A549 (cell line): ENCODE results near the gene PGS1.

Experiments used
- CHD2 ChIP-seq: fragments of 150-350 bp; IDR thresholded peaks from 2 replicates; pipeline ENCODE4 v1.6.1; 2014; ENCODE audit warnings: low read length; ENCODE audit not compliant: partially characterized antibody
- CTCF ChIP-seq: fragments of >200 bp; sonication (Bioruptor Twin); formaldehyde crosslinking; IDR thresholded peaks from 3 replicates; pipeline ENCODE4 v1.5.1; 2016
- EP300 ChIP-seq, 2 experiments: fragments of >200 bp; sonication (Bioruptor Twin); formaldehyde crosslinking; IDR thresholded peaks; 2 replicates in 1 of 2; 3 replicates in 1 of 2; pipeline ENCODE4 v1.6.1; 2016 to 2017
- JUN ChIP-seq, 2 experiments: fragments of >200 bp; sonication (Bioruptor Twin); formaldehyde crosslinking; IDR thresholded peaks; 2 replicates in 1 of 2; 3 replicates in 1 of 2; pipeline ENCODE4 v1.6.1; 2016 to 2017
- POLR2A ChIP-seq: IDR thresholded peaks from 2 replicates; pipeline ENCODE4 v1.6.1; 2012; ENCODE audit warnings: mild to moderate bottlenecking, low read length
- ZNF302 ChIP-seq: fragments of 250-450 bp; sonication (Bioruptor Pico); IDR thresholded peaks from 2 replicates; pipeline ENCODE4 v1.9.0; 2021; ENCODE audit warnings: inconsistent platforms, mild to moderate bottlenecking, moderate library complexity
- ZSCAN20 ChIP-seq: fragments of 250-450 bp; sonication (Bioruptor Pico); IDR thresholded peaks from 2 replicates; pipeline ENCODE4 v1.8.0; 2022; ENCODE audit warnings: mild to moderate bottlenecking, moderate library complexity

- TF ChIP-seq JUN (IDR thresholded peaks at IDR 0.05) (no peak), ZNF302 (CRISPR knock-in tag) (no peak), ZSCAN20 (CRISPR knock-in tag) (no peak), CTCF (no peak), EP300 (IDR thresholded peaks at IDR 0.05) (no peak), POLR2A (no peak), CHD2 (no peak)
Measured at GRCh38 chr17:78415821-78416711, 37.6 kb downstream of the PGS1 start.
